Pons (tissue), 1 donor: ENCODE data around the gene R3HDM4.

ENCODE experiments used
- DNase-seq: peaks from one replicate; pipeline ENCODE4 v3.0.0-alpha.2; 2016; ENCODE audit warnings: low spot score

R3HDM4 gene

DNA sequence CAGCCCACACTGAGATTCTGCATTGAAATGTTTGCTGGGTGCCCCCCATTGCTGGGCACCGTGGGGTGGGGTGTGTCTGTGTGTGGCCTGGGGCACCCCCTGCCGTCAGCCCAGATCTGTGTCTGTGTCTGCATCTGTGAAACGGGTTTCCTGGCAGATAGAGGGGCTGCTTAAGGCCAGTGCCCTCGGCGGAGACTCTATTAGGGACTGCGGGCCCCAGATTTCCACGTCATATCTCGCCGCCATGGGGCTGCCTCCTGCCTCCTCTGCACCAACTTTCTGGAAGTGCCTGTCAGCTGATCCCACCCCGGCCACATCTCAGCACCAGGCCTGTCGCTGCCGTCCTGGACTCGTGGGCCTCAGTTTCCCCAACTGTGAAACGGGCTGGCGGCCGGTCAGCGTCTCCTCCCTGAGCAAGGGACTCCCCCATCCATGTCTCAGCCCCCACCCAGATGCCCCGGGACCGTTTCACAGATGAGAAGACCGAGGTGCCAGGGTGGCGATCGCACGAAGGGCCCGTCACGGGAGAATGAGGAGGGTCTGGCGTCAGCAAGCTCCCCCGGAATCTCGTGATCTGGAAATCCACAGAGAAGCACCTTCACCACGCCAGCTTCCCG lies 34.2 kb upstream of the R3HDM4 start:
- no peak for DNase-seq

DNA sequence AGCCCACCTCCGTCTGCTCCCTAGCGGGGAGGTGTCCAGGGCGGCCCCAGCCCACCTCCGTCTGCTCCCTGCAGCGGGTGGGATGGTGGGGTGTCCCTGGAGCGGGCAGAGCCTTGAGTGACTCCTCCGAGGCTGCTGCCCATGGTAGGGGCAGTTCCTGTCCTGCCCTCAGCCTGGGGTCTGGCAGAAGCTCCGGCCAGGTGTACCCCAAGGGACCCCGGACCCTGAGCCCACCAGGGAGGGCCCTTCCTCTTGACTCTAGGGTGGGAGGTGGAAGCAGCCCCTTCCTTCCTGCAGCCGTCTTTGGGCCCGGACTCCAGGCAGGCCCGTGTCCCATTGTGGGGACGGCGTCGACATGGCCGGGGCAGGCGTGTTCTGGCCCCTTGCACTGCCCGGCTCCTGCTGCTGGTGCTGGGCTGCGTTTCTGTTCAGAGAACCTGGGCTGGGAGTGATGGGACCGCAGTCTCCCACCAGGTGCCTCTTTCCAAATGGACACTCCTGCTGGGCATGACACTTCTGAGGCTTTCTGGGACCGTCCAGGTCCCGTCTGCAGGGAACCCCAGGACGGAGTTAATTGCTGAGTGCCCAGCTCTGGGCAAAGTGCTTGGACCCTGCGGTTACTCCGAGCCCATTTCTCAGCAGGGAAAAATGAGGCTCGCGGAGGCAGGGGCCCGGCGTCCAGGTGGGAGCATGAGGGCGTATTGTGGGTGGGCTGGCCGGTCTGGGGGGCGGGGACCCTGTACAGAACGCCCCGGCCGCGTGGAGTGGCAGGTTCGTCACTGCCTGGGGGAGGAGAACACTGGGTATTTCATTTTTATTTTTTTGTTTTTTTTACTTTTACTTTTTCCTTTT lies 32.6 kb upstream of the R3HDM4 start:
- no peak for DNase-seq

DNA sequence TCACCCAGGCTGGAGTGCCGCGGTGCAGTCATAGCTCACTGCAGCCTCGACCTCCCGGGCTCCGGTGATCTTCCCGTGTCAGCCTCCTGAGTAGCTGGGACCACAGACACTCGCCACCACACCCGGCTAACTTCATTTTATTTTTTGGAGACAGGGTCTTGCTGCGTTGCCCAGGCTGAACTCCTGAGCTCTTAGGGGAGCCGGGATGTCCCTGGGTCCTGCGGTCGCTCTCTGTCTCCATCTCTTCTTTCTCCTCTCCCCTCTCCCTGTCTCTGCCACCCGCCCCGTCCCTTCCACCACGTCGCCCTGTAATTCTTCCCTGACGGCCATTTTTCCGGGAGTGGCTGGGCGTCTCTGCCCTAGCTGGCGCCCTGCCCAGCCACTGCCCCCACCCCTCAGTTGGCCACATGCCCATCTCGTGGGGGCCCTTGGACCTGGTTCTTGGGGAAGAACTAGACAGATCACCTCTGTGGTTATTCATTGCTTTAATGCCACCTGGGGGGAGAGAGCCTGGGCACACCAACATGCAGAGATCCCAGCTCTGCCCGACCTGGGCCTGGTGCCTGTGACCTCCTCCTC lies 31.7 kb upstream of the R3HDM4 start:
- no peak for DNase-seq

DNA sequence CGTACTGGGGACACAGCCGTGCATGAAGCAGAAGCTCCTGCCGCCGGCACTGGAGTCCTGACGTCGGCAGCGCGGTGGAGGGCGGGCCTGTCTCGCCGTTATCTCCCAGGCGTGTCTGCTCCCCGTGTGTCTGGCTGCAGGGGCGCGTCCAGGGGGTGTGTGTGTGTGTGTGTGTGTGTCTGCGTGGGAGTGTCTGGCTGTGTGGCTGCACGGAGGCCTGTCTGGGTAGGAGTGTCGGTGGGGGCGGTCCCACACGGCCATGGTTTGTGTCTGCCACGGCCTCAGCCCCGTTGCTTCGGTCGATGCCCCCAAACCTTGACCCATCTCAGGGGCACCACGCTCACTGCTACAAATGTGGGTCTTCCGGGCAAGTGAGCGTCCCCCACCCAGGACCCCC lies 31.1 kb upstream of the R3HDM4 start:
- DNase-seq: no peak

DNA sequence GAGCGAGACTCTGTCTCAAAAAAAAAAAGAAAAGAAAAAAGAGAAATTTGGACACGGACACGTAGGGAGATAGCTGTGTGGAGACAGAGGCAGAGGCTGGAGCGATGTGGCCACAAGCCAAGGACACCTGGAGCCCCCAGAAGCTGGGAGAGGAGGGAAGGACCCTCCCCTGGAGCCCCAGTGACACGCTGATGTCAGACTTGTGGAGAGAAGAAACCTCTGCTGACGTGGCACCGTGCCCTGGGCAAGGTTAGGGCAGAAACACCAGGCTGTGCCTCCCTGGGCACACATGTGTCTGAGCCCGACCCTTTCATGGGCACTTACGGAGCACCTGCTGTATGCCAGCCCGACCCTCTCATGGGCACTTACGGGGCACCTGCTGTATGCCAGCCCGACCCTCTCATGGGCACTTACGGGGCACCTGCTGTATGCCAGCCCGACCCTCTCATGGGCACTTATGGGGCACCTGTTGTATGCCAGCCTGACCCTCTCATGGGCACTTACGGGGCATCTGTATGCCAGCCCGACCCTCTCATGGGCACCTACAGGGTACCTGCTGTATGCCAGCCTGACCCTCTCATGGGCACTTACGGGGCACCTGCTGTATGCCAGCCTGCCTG lies 30.6 kb upstream of the R3HDM4 start:
- no peak for DNase-seq

DNA sequence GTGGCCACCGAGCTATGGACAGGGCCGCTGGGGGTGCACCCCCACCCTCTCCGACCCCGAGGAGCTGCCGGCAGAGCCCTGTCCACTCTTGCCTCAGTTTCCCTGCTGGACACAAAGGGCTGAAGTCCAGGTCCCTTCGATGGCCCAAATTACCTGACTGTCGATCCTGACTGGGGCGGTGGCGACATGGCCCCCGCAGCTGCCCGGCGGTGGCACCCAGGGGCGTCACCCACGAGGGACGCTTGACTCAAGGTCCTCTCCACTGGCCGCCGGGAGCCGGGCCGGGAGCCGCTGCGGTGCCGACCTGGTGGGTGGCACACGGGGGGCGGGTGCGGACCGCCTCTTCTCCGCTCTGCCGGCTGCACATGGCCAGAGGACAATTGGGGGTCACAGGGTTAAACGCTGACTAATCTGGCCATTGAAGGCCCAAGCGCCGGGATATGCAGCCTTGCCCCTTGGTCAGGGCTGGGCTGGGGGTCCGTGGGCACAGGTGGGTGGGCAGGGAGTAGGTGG lies 29.2 kb upstream of the R3HDM4 start:
- no peak for DNase-seq

DNA sequence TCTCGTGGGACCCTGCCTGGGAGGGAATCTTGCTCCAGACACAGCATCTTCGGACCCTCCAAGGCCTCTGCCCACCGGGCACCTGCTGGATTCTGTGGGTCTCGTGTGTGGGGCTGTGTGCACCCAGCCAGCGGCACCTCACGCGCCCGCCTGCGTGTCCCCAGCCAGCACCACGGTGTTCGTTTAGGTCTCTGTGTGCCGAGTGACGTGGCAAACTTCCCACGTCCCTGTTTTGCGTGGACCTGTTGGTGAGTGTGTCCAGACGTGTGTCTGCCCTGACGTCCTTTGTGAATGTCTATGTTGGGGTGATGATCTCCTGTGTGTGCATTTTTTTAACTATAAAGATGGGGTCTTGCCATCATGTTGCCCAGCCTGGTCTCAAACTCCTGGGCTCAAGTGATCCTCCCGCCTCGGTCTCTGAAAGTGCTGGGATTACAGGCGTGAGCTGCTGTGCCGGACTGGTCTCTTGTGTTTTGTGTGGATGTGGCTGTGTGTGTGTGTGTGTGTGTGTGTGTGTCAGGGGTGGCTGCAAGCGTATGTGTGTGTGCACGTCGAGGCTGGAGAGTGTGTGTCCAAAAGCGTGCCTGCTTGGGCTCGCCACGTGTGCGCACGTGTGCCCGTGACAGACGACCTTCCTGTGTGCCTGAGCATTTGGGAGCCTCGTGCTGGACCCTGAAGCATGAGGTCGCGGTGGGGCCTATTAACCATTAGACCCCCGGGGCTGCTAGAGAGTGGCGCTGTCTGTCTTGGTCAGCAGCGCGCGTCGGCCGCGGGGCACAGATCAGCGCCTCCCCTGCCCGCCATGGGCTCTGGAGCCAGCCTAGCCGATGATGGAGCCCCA lies 28.5 kb upstream of the R3HDM4 start:
- no peak for DNase-seq

DNA sequence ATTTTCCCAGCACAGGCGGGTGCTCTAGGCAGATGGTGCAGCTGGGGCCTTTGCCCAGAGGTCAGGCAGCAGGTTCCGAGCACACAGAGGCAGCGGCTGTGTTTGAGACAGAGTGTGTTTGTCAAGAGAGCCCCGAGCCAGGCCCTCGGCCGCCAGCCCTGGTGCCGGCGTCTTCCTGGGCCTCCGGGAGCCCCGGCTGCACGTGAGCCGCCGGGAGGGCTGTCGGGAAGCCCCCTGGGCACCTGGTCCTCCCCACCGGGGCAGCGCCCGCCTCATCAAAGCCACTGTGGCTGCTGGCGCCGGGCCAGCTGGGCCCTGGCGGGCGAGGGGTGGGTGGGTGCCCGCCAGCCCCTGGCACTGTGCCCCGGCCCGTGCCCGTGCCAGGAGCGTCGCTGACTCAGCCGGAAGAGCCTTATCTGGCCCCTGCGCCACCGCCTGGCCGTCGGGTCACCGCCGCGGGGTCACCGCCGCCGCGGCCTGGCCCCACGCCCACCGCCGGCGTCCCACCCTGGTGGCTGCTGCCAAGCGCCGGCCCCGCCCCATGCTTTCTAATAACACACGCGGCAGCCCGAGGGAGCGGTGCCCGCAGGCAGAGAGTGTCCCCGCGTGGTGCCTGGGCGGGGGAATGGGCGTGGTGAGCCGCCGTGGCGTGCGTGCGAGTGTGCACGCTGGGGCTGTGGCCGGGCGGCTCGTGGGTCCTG lies 27.7 kb upstream of the R3HDM4 start:
- peak; percentile 80 for DNase-seq

DNA sequence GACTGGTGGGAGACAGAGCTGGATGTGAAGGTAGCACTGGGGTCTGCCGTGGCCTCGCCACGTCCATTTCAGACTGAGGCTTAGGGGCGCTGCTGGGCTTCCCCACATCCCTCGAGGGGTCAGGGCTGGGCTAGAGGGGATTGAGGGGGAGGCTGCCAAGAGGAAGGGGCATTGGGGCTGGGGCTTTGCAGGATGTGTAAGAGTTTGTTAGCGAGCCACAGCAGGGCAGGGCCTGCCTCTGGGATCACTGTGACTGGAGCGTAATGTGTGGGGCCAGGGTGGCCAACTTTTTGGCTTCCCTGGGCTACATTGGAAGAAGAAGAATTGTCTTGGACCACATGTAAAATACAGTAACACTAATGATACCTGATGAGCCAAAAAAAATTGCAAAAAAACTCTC lies 26.9 kb upstream of the R3HDM4 start:
- no peak for DNase-seq

DNA sequence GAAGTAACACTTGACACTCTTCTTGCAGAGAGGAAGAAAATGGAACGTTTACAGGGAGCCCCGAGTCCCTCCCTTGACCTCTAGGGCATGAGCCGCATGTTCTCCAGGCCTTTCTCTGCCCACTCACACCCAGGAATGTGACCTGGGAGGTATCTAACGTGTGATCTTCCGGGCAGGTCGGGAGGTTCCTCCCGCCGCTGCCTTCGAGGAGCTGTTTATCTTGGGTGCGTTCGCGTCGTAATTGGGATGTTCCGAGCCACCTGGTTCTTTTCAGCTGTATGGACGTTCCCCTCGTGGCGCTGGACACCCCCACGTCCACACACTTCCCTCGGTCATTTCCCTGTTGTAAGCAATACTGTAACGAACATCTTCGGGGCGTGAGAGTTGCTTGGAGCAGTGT lies 26.4 kb upstream of the R3HDM4 start:
- no peak for DNase-seq

DNA sequence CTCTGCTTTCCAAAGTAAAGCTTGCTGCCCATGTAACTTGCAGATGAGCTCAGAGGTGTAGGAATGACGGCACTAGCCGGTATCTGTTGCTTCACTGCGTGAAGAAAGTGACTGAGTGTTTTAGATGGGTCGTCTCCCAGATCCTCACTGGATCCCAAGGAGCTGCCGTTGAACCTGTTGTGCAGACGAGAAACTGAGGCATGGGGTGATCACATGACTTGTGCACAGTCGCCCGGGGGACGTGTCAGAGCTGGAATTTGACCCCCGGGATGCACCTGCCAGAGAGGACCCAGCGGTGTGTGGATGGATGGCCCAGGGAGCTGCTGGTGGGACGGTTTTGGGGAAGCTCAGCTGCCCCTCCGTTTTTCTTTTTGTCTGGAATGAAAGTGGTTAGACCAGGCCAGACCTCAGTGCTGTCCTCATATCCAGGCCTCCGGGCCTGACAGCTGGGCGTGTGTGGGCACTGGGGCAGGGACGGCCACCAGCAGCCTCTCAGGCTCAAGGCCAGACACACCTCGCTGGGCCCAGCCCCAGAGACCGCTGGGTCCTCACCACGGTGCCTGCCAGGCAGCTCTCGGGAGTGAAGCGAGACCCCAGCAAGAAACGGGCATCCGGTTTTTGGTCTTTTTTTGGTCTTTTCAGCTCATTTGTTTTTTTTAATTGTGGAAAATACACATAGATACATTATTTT lies 25.4 kb upstream of the R3HDM4 start:
- DNase-seq: no peak

DNA sequence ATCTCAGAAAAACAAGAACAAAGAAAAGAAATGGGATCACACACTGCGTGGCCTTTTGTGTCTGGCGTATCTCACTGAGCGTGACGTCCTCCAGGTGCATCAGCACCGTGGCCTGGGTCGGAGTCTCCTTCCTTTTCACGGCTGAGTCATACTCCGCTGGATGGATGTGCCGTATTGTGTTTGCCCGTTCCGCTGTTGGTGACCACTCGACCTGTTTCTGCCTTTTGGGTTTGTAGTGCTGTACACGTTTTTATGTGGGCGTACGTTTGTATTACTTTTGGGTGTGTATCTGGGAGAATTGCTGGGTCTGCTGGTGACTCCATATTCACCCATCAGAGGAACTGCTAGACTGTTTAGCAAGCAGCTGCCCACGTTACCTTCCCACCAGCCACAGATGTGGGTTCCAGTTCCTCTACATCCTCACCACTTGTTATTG lies 24.3 kb upstream of the R3HDM4 start:
- no peak for DNase-seq

DNA sequence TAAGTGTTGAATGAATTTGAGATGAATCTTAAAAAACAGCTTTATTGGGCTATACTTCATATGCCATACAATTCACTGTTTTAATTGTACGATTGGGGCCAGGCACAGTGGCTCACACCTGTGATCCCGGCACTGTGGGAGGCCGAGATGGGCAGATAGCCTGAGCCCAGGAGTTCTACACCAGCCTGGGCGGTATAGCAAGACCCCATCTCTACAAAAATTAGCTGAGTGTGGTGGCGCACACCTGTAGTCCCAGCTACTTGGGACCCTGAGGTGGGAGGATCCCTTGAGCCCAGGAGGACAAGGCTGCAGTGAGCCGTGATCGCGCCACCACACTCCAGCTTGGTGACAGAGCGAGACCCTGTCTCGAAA lies 23.1 kb upstream of the R3HDM4 start:
- no peak for DNase-seq

DNA sequence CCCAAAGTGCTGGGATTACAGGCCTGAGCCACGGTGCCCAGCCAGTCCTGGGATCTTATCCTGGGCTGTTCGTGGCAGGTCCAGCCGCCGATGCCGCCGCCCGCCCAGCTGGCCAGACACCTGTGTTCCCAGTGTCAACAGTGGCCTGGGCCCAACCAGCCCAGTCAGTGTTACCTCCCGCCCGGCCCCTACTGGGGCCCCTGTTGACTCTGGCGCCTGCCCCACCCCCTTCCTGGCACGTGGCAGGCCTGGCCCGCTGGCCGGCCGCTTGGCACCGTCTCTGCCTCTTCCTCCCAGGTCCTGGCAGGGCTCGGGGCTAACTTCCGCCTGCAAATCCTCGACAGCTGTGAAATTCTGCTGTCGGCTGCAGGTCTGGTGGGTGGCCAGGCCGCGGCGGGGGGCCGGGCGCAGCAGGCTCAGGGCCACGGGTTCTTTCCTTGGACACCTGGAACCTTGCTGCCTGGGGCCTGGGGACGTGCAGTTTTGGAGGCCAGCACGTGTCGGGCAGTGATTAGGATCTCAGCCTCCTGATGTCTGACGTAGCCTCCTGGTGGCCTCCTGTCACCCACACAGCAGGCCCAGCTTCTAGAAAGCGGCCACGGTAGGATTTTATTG lies 22.0 kb upstream of the R3HDM4 start:
- DNase-seq: peak; percentile 69

DNA sequence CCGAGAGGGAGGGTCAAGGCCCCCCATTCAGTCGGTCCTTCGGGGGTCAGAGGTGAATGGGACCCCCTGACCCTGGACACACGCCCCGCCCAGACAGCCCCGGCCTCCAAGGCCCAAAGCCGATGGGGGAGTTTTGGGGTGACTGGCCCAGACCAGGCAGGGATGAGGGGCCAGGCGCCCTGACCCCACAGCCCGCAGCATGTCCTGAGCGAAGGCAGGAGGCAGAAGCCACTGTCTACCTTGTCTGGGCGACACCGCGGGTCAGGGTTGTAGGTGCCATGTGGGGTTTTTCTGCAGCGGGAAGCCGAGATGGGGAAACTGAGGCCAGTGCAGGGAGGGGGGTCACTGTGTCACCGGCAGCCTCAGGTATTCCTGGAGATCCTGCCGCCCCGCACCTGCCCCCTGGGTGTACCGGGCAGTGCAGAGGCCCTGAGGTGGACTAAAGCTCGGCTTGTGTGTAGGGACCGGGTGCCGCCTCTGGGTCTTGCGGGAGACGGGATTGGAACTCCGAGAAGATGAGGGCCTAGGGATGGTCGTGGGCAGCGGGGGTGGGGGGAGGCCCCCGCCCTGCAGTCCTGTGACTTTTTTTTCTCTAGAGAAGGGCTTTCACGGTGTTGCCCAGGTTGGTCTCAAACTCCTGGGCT lies 21.3 kb upstream of the R3HDM4 start:
- DNase-seq: no peak

DNA sequence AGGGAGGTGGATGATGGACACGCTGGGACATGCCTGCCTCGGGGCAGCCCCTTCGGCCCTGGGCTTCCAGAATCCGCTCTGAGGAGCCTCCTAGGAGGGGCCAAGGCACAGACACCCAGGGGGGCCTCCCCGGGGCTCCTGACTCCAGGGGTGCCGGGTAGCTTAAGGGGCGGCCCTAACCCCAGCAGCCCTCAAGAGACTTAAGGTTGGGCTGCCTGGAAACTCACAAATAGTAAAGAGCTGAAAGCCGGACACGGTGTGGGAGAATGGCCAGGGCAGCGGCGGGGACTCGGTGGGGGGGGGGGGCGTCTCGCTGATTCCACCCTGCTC lies 20.5 kb upstream of the R3HDM4 start:
- no peak for DNase-seq

DNA sequence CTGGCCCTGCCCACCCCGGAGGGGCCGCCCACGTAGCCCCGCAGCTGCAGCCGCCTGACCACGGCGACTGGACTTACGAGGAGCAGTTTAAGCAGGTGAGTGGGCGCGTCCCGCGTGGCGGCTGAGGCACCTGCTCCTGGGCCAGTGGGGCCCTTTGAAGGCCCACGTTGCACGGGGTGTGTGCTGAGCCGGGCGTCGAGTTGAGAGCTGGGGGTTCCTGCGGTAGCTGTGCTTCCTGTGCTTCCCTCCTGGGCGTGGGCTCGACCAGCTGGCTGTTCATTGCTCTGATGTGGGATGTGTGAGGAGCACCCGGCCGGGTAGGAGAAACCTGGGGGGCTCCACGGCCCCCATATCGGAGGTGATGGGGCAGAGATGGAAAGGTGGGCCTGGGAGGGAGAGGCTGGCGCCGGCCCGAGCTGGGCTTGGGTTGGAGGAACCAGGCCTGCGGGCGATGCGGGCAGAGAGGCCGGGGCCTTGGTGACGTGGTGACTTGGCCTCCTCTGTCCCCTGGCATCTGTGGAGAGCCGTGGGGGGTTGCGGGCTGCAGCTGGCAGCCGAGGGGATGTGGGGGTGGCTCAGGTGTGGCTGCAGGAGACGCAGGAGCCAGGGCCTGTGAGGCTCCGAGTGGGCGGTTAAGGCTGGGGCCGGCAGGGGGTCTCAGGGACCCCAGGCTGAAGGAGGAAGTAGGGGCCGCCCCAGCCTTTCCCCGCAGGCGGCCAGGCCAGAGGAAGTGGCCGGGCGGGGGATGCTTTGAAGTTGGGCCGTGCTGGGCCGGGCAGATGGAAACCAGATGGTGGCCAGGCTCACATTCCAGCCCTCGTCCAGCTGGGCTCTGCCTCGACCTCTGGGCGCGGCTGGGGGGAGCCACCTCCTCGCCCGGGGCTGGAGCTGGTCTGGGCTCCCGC lies 19.9 kb upstream of the R3HDM4 start:
- no peak for DNase-seq

DNA sequence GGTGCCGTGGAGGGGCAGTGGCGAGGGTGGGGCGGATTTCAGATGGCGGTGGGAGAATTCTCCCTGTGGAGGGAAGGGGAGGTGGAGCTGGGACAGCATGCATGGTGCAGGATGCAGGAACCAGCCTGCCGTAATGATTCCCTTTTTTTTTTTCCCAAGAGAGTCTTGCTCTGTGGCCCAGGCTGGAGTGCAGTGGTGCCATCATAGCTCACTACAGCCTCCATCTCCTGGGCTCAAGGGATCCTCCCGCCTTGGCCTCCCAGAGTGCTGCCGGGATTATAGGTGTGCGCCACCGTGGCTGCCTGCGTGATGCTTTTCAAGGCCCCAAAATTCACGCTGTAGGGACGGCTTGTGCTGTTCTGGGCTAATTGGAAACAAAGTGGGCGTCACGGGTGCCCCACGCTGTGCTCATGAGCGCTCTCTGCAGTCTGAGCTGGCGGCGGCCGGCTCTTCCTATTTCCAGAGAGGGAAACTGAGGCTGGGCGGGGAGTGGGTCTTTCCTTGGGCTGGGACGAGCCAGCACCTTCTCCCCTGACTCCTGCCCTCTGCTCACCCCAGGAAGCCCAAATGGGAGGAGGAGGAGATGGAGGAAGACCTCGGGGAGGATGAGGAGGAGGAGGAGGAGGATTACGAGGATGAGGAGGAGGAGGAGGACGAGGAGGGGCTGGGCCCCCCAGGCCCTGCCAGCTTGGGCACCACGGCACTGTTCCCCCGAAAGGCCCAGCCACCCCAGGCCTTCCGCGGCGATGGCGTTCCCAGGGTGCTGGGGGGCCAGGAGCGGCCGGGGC lies 19.0 kb upstream of the R3HDM4 start:
- DNase-seq: no peak
